GM18873 (cell line): Measurements from ENCODE around the gene NRXN3.

Source experiments
- ATAC-seq: cut with Tn5 transposase; IDR thresholded peaks from one replicate; pipeline ENCODE4 v1.9.1; 2021; ENCODE audit warnings: mild to moderate bottlenecking, moderate library complexity, moderate number of reproducible peaks; ENCODE audit not compliant: unreplicated experiment, low FRiP score

Gene NRXN3

DNA sequence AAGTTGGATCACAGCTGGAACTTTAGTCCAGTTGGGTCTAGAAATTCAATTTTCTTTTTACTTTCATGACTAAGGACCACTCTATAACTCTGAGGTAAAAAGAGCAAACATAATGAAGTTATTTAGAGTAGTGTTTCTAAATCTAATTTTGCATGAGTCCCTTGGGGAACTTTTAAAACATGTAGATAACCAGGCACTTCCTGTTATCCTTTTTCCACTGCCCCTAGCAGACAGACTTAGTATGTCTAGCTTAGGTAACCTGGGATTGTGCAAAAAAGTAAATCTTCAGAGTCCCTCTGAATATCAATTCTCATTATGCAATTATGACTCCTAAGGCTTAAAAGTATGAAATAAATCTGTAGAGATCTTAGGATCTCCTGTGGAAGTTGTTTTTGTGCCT lies 1669.9 kb downstream of the NRXN3 start:
- ATAC-seq: no peak

DNA sequence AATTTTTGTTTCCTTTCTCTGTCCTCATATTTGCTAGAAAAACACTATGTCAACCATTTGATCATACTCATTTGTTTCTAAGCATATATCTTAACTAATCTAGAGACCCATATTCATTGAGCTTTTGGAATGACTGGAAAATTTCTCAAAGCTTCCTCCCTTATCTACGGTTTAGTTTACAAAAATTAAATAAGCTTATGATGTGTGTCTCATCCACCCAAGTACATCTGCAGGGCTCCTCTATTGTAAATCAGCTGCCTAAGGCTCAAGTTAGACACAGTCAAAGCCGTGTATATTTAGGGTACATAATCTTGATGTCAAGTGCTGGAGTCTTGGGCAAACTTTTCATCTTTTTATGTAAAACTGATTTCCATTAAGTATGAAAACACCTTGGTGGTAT lies 1670.7 kb downstream of the NRXN3 start:
- ATAC-seq: no peak

DNA sequence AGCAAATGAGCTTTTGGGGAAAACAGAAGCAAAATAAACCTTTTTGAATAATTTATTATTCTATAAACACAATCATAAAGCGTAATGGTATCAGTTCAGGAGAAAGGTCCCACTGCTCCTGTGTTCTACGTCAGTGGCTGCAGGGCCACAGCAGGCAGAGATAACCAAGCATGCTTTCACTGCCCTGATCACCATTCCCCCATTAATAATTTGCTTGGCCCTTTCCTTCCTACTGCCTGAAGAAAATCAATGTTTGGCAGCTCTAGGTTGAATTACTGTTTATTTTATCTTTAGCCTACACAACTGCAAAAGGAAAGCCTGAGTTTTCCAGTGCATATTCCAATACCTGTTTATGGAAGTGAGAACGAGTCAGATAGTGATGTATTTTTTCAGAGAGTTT lies 1671.3 kb downstream of the NRXN3 start:
- ATAC-seq: no peak

DNA sequence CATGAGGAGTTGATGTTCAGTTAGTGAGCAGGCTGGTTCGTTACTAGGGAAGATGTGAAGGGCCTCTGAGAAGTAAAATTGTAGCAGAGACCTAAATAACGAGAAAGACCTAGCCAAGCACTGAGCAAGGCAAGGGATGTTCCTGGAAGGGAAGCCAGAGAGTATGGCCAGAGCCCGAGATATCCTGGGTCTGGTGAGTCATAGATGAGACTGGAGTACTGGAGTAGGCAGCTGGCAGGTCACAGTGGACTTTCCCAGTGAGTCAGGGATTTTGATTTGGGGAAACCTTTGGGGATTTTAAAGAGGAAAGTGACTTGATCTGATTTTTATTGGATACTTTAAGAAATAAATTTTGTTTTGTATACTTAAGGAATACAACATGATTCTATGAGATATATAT lies 1672.1 kb downstream of the NRXN3 start:
- no peak for ATAC-seq

DNA sequence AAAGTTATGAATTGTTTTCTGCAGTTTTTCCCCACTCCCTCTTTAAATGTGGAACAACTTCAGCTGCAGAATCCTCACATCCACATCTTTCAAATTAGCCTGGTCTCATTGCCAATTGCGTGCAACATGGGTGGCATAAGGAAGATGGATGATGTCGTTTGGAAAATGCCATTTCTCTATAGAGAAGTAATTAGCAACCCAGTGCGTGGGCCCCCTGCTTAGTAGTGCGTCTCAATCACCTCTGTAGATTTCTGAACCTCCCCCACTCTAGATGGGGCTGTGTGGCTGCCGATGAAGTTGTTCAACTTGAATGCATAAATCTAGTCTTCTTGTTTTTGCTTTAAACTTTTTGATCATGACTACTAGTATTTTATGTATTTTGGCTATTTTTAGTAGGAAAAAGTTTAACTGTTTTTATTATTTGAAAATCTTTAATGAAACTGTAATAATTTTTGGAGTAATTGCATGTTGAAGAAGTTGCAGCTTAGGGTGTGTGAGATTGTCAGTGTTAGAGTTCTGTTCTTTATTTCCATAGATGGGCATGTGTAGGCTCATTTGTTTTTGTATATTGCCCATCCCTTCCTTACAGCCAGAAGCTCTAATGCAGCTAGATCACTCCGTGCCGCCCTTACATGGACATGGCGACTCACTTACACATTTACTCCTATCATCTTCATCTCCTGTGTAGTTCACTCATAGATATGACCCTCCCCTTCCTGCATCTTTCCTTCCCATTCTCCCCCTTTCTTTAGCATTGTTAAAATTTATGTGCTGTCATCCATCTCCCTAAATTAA lies 1683.0 kb downstream of the NRXN3 start:
- no peak for ATAC-seq

DNA sequence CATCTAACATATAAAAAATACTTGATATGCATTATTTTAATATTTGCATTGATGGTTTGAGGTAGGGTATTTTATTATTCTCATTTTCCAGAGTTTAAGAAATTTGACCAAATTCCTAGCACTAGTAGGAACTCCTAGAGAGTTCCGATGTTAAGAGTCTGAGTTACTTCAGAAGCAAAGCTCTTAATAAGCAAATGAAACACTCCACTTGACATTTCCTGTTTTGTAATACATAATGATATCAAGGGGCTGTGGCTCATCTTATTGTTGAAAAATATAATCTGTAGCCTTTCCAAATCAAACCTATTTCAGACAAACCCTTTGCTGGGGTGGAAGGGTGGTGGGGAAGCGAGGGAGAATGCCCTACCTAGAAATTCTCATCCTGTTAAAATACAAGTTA lies 1685.6 kb downstream of the NRXN3 start:
- no peak for ATAC-seq

DNA sequence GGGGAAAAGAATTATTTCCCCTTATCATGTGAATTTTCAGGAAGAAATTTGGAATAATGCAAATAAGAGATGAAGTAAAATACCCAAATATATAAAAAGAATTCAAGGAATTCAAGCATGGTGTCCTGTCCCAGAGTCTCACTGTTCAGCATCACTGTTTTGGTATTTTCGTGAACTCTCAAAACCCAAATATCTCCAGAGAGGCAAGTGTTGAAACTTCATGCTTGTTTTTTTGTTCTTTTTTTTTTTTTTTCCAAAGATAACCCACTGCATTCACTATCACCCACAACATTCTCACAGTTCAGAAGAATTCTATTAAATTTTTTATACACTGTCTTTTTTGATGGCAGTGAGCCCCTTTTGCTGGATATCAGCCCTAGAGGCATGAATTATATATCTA lies 1686.2 kb downstream of the NRXN3 start:
- ATAC-seq: no peak

DNA sequence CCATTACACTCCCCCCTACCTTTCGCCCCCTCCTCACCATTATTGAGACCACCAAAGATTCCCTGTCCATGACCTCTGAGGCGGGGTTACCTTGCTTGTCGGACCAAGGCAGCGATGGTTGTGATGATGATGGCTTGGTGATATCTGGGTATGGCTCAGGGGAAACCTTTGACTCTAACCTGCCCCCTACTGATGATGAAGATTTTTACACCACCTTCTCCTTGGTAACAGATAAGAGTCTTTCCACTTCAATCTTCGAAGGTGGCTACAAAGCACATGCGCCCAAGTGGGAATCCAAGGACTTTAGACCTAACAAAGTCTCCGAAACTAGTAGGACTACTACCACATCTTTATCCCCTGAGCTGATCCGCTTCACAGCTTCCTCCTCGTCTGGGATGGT lies 1690.9 kb downstream of the NRXN3 start:
- no peak for ATAC-seq

DNA sequence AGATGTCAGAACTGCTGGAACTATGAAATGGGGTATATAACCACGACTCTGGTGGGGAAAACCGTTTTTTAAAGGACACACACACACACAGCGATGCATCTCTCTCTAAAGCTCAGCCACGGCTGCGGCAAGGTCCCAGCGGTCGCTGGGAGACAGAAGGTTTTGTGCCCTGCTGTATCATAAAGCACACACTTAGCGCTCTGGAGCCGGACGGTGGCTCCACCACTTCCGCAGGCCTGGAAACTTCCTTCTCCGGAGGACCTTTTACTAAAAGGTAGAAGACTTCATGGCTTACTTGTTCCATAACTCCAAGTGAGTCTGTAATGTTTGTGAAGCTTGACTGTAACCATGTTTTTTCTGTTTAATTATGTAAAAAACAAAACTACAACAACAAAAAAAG lies 1691.9 kb downstream of the NRXN3 start:
- no peak for ATAC-seq

DNA sequence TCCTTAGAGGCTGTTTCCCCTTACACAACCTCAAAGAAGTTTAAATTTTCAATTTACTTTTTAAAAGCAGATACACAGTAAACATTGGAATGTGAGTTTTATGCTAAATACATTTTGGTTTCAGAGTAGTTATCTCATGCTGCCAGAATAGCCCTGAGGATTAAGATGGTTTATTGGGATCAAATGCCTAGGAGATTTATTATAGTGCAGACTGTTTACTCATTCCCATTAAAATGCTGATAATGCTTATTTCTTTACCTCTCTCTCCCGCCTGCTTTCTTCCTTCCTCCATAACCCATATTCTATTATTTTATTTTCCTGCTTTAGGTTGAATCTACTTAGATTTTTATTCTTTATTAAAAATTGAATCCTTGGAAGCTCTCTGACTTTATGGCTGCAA lies 1701.0 kb downstream of the NRXN3 start:
- ATAC-seq: no peak

DNA sequence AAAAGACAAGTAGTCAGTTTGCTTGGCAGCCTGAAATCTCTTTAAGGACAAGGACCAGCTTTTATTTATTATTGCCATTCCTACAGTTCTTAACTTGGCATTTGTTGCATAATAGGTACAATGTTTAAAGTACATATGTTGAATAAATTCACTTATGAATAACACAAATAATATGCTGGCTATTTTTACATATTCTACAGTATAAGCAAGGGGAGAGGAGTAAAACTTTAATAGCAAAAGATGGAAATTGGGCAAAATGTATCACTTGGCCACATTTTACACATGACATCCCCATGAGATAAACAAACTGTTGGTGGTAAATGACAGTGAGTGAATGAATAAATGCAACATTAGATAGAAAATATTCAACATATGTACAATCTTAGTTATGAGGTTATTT lies 1708.1 kb downstream of the NRXN3 start:
- no peak for ATAC-seq

DNA sequence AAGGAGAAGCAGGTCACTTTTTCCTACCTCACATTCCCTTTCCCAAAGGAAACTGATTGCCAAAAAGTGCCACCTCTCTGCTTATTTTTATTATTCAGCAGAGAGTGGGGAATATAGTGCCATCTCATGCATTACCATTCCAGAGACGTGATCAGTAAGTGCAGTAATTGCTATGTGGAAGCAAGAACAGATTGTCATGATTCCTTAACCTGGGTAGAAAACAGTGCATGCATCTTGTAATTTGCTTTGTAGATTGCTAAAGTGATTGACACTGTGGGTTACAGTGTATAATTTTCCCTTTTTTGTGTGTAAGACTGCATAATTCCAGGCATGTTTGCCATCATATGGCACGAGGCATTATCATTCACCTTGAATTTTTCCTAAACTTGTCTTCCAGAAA lies 1708.6 kb downstream of the NRXN3 start:
- no peak for ATAC-seq

DNA sequence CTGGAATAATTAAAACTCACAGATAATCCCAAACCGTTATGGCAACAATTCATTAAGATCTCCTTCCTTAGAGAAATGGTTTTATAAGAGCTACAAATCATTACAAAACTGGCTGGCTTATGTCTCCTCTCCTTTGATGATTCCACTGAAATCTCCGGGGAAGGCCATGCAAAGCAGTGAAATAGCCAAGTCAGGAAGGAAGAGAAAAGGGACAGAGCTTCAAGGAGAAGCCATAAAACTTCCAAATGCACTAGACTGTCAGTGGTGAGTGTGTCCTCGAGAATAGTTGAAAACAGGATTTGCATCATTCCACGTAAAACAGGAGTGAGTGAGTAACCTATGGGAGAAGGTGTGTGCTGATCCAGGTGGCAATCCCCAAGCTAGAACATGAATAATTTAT lies 1711.1 kb downstream of the NRXN3 start:
- no peak for ATAC-seq

DNA sequence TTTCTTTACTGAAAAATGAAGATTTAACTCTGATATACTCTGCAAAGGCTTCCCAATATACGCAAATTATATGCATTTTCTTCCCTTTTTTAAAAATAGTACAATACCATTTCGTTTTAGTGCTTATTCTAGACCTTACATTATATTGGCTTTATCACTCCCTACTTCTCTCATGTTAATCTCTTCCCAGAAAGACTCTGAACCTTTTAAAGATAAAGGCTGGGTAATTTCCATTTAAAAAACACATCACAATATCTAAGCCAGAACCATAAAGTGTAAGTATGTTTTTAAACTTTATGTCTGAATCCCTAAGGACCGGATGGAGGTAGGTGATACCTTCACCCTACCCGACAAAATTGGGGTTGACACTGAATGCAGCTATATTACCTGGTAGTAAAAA lies 1720.4 kb downstream of the NRXN3 start:
- no peak for ATAC-seq

DNA sequence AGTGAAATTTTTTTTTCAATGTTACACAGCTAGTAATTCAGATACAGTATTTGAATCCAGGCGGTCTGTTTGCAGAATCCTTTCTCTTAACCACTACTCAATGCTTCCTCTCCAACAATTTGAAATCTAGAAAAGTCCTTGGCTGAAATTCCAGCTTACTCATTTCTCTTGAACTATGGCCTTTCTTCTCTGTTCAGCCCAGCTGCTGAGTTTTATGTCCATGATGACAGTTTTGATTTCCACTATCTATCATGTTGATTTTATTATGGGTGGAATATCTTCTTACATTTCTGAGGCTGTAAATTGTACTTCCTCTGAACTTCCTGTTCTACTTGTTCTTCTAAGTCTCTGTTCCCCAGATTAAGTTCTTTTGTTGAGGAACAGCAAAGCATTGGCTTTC lies 1725.8 kb downstream of the NRXN3 start:
- no peak for ATAC-seq

DNA sequence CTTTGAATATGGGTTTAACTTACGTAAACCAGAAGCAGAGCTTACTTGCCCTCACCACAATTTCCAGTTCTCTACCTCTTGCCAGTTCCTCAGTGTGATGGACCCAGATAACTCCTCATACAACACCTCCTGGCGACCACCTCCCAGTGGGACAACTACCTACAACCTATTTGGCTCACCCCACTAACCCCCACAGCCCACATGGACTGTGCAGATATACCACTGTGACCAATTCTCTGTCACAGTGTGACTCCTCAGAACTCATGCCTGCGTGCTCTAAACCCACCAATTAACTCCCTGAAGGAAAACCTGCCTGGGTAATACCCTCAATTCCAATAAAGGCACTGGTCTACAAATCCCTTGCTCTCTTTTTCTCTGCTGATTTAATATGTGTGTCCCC lies 1729.4 kb downstream of the NRXN3 start:
- no peak for ATAC-seq

DNA sequence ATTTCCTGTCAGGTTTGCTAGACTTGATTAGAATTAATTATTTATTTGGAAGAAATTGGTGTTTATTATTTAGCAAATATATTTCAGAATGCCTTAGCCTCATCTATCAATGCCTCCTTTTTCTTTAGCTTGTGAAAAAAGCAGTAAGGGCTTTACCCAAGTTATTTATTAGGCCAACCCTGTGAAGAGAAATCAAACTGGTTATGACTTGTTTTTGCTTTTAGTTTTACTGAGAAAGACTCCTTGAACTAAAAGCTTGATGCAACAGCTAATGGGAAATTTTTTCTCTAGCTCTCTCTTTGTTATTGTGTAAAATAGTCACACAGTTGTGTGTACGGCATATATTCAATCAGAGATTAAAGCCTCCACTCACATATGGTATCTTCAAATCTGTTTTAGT lies 1734.3 kb downstream of the NRXN3 start:
- no peak for ATAC-seq

DNA sequence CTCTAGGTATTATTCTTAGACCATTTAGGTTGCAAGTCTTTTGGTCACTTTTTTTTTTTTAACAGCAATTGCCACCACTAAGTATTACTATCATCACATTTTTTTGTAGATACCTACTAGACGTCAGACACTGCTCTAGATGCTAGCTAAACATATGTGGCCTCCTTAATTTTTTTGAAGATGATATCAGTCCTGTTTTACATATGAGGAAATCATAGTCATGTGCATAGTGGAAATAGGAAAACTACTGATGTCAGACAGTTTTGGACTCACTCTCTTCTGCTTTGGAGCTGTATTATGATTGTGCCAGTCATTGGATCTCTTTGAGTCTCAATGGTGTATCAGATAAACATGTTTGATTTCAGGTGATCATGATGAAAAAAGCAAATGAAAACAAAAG lies 1736.8 kb downstream of the NRXN3 start:
- no peak for ATAC-seq

DNA sequence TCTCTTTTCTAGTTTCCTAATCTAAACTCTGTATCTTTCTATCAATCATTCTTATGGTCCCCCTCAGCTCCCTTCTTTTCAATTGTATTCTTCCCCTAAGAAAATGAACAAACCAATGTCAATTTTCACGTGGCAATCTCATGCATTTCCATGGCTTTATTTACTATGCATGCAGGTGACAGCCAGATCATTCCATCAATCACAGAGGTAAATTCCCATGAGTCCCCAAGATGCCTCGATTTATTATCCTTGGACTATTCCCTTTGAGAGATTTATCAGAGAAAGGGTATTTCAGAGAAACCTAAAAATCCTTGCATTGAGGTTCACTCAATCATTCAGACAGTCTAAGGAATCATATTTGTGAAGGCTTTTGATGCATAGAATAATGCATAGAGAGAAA lies 1739.9 kb downstream of the NRXN3 start:
- ATAC-seq: no peak

DNA sequence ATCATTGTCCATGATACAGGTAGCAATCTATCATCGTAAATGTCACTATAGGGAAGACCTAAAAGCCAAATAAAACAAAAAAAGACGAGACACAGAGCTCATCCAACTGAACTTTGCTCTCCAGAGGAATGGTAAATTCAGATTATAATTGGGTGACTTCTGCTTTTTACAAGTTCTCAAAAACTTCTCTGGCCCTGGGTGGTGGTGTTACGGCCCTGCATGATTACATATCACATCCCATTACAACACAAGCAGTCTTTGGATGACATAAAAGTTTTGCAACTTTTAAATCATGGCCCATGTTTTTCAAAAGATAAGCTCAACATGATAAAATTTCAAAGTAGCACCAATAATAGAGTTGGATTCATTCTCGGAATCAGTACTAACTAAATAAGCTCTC lies 1741.6 kb downstream of the NRXN3 start:
- no peak for ATAC-seq

DNA sequence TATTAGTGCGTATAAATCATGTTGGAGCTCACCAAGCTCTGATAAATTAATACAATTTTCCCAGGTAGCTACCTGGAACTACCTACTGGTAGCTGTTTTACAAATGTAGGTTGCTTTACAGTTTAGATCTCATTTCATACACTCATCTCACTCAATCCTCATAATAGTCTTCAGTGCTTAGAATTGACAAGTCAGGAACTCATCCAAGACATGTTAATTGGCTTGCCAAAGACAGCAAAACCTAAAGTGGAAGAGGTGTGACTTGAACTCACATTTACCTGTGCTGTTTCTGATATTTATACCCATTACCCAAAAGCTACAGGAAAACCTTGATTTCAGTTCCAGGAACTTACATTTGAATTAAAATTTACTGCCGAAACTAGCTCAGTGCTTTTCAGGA lies 1744.4 kb downstream of the NRXN3 start:
- no peak for ATAC-seq

DNA sequence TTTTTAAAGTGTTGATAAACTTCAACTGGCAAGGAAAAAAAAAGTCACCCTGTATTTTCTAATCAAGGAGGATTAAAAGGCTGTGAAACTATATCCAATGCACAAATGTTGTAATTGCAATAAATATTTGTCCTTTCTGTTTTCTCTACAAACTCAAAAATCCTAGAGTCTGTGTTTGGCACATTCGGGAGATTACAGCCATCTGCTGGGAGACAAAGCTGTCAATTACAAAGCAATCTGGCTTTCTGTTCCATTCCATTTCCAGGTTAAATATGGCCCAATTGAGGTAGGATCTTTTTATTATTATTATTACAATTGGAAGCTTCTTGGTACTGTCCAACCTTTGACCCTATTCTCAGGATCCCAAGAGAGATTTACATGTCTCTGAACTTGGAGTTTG lies 1745.2 kb downstream of the NRXN3 start:
- no peak for ATAC-seq

DNA sequence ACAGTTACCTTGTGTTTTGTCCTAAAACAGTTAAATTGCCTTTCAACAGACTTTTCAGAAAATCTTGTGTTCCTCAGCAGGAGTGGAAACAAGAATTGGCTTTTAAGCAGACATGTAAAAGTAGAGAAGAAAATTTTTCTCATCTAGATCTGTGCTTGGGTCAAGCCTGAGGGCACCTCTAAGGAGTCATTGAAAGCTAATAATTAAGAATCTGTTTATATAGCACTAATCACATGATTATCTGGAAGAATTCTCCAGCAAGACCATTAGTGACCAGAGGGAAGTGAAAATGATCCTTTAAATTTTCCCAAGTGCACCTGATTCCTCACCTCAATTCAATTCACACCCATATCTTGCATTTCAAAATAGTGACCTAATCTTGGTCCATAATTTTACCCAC lies 1746.1 kb downstream of the NRXN3 start:
- ATAC-seq: no peak
